Measurements from ENCODE around the gene AANAT.

The AANAT gene

GRCh38 chr17:76431509-76431908 is 35.9 kb upstream of the AANAT start:
- TF ChIP-seq TSHZ2 (CRISPR knock-in tag; IDR thresholded peaks at IDR 0.05): no peak
- no peak for TF ChIP-seq OSR1 (CRISPR knock-in tag; IDR thresholded peaks at IDR 0.05)
- no peak for TF ChIP-seq PPARA (CRISPR knock-in tag; IDR thresholded peaks at IDR 0.05; ENCODE audit: borderline replicate concordance)
- no peak for TF ChIP-seq ISL1 (CRISPR knock-in tag; IDR thresholded peaks at IDR 0.05)
- no peak for TF ChIP-seq BACH2 (CRISPR knock-in tag; IDR thresholded peaks at IDR 0.05; ENCODE audit: borderline replicate concordance)
- no peak for TF ChIP-seq RARB (CRISPR knock-in tag; IDR thresholded peaks at IDR 0.05)
- no peak for ATAC-seq

GRCh38 chr17:76432004-76432403 is 35.4 kb upstream of the AANAT start:
- no peak for ATAC-seq

More at GRCh38 chr17:76432004-76432403, 35.4 kb upstream of the AANAT start:
- TF ChIP-seq OSR1 (CRISPR knock-in tag; IDR thresholded peaks at IDR 0.05) (no peak), ISL1 (CRISPR knock-in tag; IDR thresholded peaks at IDR 0.05) (no peak), ZNF8 (CRISPR knock-in tag; IDR thresholded peaks at IDR 0.05) (no peak), CSRNP3 (CRISPR knock-in tag; IDR thresholded peaks at IDR 0.05) (no peak), BACH2 (CRISPR knock-in tag; IDR thresholded peaks at IDR 0.05; ENCODE audit: borderline replicate concordance) (no peak), TCF4 (CRISPR knock-in tag; IDR thresholded peaks at IDR 0.05; ENCODE audit: borderline replicate concordance) (no peak), TOX (CRISPR knock-in tag; IDR thresholded peaks at IDR 0.05; ENCODE audit: borderline replicate concordance) (no peak), PPARA (CRISPR knock-in tag; IDR thresholded peaks at IDR 0.05; ENCODE audit: borderline replicate concordance) (no peak), TSHZ2 (CRISPR knock-in tag; IDR thresholded peaks at IDR 0.05) (no peak), POU6F1 (CRISPR knock-in tag; IDR thresholded peaks at IDR 0.05; ENCODE audit: borderline replicate concordance, low read depth) (no peak), CSDC2 (CRISPR knock-in tag; IDR thresholded peaks at IDR 0.05) (no peak), ARNTL (CRISPR knock-in tag; IDR thresholded peaks at IDR 0.05; ENCODE audit: borderline replicate concordance, low read depth) (no peak)
- TF ChIP-seq, protein P1, sequence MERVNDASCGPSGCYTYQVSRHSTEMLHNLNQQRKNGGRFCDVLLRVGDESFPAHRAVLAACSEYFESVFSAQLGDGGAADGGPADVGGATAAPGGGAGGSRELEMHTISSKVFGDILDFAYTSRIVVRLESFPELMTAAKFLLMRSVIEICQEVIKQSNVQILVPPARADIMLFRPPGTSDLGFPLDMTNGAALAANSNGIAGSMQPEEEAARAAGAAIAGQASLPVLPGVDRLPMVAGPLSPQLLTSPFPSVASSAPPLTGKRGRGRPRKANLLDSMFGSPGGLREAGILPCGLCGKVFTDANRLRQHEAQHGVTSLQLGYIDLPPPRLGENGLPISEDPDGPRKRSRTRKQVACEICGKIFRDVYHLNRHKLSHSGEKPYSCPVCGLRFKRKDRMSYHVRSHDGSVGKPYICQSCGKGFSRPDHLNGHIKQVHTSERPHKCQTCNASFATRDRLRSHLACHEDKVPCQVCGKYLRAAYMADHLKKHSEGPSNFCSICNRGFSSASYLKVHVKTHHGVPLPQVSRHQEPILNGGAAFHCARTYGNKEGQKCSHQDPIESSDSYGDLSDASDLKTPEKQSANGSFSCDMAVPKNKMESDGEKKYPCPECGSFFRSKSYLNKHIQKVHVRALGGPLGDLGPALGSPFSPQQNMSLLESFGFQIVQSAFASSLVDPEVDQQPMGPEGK (CRISPR knock-in tag; IDR thresholded peaks at IDR 0.05; ENCODE audit: borderline replicate concordance): no peak
- TF ChIP-seq, protein P2, sequence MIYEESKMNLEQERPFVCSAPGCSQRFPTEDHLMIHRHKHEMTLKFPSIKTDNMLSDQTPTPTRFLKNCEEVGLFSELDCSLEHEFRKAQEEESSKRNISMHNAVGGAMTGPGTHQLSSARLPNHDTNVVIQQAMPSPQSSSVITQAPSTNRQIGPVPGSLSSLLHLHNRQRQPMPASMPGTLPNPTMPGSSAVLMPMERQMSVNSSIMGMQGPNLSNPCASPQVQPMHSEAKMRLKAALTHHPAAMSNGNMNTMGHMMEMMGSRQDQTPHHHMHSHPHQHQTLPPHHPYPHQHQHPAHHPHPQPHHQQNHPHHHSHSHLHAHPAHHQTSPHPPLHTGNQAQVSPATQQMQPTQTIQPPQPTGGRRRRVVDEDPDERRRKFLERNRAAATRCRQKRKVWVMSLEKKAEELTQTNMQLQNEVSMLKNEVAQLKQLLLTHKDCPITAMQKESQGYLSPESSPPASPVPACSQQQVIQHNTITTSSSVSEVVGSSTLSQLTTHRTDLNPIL (CRISPR knock-in tag; IDR thresholded peaks at IDR 0.05; ENCODE audit: low read depth): no peak

Data from SK-N-SH treated with all-trans-retinoic acid at 6 μM for 48 hours (cell line).